Suppressor macrophage treated with lipopolysaccharide for 1 hour (primary cell): Measurements from ENCODE around the gene FOXI1.

ENCODE experiments used
- DNase-seq, 3 donors: peaks; one replicate each; pipeline ENCODE4 v3.0.0-alpha.2; 2020 to 2022

The FOXI1 gene

GRCh38 chr5:170154297-170154696, 48.6 kb downstream of the FOXI1 start:
- DNase-seq = no peak

DNA sequence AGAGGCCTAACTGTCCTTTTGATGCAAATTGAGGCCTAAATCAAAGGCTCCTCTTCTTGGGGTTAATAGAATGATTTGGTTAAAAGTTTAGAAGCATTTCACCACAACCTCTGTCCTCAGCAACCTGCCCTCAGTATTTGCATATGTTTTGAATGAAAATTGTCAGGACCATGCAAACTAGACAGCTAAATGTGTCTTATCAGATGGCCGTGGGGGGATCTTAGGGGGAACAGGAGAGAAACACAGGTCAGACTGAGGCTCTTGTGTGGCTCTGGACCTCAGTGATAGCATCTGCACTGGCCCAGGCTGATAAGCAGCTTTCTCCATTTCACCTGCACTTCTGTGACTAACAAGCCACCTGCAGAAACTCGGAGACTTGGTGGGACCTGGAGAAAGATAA, 49.0 kb downstream of the FOXI1 start:
- DNase-seq = no peak

DNA sequence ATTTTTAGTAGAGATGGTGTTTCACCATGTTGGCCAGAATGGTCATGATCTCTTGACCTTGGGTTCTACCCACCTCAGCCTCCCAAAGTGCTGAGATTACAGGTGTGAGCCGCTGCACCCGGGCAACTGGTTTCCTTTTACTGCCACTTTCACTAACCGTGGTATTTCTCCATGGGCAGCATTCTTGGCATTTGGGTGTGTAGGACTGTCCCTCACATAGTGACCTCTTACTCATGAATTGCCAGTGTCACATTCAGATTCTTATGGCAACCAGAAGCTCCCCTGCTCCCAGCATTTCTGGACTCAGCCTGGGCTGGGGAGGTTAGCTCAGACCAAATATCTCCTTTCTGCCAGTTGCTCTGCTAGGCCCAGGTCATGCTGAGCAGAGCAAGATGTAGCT, 50.1 kb downstream of the FOXI1 start:
- no peak for DNase-seq

- DNase-seq = no peak
These were observed 53.5 kb downstream of the FOXI1 start for GRCh38 chr5:170159101-170159698.
